Ovary (tissue), 9 donors: ENCODE data around the gene LYSET. TPM values are rescaled to one million over a fixed set of nuclear protein-coding genes. Genes with fewer than 3 reads are reported as not detected.
A peak's percentile ranks its signal among the peaks of the same experiment; 100 is the strongest.
"Not testable (repeated sequence)": the region's sequence is repeated elsewhere in the genome, so short reads cannot be mapped to it uniquely, and the experiment has no call there.

Experiments used
- DNase-seq, 5 donors: peaks; one replicate each; pipeline ENCODE4 v3.0.0-alpha.2; 2019 to 2020
- H3K27ac ChIP-seq, 2 donors: fragments of 200-600 bp; one replicate each; pipeline versions ENCODE4 v1.5.1 to v1.8.0; 2019 to 2022
- H3K27me3 ChIP-seq: fragments of 200-600 bp; one replicate; pipeline ENCODE4 v1.8.0; 2022
- H3K36me3 ChIP-seq: fragments of 200-600 bp; sonication (generic); one replicate; pipeline ENCODE4 v1.5.1; 2019
- H3K4me1 ChIP-seq: one replicate; pipeline ENCODE4 v1.8.1; 2013; ENCODE audit warnings: mild to moderate bottlenecking, moderate library complexity; ENCODE audit not compliant: insufficient read depth
- H3K4me3 ChIP-seq: fragments of 200-600 bp; sonication (generic); one replicate; pipeline ENCODE4 v1.5.1; 2017
- H3K9me3 ChIP-seq, 2 donors: fragments of 200-600 bp in 1 of 2; sonication (generic) in 1 of 2; one replicate each; pipeline versions ENCODE4 v1.5.1 to v1.8.1; 2013 to 2019; ENCODE audit warnings: mild to moderate bottlenecking in 1 of 2, moderate library complexity in 1 of 2
- EP300 ChIP-seq: sonication (generic); formaldehyde crosslinking; IDR thresholded peaks from one replicate; pipeline ENCODE4 v1.6.1; 2017; ENCODE audit warnings: antibody characterized with exemption
- POLR2A ChIP-seq: fragments of 450-650 bp; IDR thresholded peaks from one replicate; pipeline ENCODE4 v1.6.1; 2017; ENCODE audit warnings: antibody characterized with exemption, mild to moderate bottlenecking, moderate library complexity
- WGBS, 3 donors: extraction: QIAGEN DNeasy Blood & Tissue Kit in 1 of 3; methylation state at CpG; one replicate each; pipeline versions ENCODE4 v1.1.5 to v1.1.7; 2013 to 2017; 5-methylcytosine and 5-hydroxymethylcytosine counted together
- intact Hi-C, 4 donors: fragments of 100-400 bp; cut with DNase I; formaldehyde crosslinking; loops; one replicate each; pipeline versions ENCODE4 v1.11.0 to v1.15.1; 2022 to 2023
- polyA plus RNA-seq, 2 donors: library from polyadenylated mRNA; stranded (reverse); fragments of 200-250 nt in 1 of 2; fragments of 350-450 nt in 1 of 2; fragmentation: Illumina TruSeq in 1 of 2; extraction: RNeasy Lipid Tissue Mini Kit (QIAGEN cat#74804) in 1 of 2; gene quantifications; one replicate each; pipeline ENCODE4 v1.2.3, GENCODE V29; 2013 to 2014
- total RNA-seq, 7 donors: library from RNA; depleted of rRNA in 2 of 7; stranded (reverse); fragments of >200 nt in 2 of 7; fragmentation: NEBNext Ultra II Directional in 3 of 7; extraction: Animal tissue kit (Norgen Biotek cat#: 25700) in 3 of 7; gene quantifications; one replicate each; pipeline versions ENCODE4 v1.1.0 to v1.2.4, GENCODE V29; 2016 to 2023
- TF ChIP-seq, protein P1 (sequence below), 3 donors: fragments of 450-650 bp in 2 of 3; fragments of 200-600 bp in 1 of 3; IDR thresholded peaks; one replicate each; pipeline versions ENCODE4 v1.5.1 to v1.8.0; 2016 to 2022; ENCODE audit warnings: antibody characterized with exemption in 3 of 3, mild to moderate bottlenecking in 1 of 3
- donor health status: DM: no; HTN: no; CAD: no; lungs with moderate emphysema.
- donor health status: DM: no; HTN: no; CAD: no.
- donor health status: Bipolar disorder and iron deficiency.
- donor health status: DM: yes; HTN: yes; CAD: no.
- donor health status: DM: no; HTN: no; CAD: no.
- donor health status: DM: yes; HTN: yes; CAD: no.

The LYSET gene
- total and polyA plus RNA-seq, 9 donors = 8.0 to 22.2 (median 17.0) TPM

DNA sequence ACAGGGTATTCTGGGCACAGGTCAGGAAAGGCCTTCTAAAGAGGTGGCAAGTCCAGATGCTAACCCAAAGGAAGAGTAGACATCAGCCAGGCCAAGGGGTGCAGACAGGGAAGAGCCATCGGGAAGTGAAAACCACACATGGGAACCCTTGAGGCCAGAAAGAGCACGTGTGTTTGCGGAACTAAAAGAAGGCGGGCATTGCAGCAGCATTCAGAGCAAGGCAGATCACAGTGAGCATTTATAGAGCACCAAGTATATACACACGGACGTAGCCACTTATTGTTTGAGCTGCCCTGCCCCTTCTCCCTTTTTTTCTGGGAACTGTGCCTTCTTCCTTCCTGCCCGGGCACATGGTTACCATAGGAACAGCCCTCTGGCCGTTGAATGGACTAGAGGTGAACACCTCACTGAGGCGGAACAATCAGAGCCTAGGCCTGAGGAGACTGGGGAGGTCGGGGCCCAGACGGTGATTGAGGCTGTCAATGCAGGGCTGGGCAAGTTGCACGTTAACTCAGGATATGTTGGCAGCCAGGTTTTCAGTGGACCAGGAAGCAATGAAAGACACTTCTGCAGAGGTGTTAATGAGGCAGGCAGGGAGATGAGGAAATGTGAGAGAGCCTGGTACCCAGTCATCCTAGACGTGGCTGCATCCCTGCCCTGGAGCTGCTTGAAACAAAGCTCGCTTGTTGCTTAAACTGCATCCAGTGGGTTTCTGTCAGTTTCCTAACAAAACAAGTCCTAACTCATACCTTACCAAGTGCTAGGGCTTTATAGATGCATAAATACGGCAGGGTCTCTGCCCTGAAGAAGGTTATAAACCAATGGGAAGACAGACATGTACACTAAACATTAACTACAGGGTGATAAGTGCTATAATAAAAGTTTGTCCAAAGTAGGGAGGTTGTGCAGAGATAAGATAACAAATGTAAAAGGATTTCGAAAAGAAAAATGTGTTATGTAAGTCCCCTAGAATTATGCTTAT lies 34.6 kb upstream of the LYSET start:
- no peaks in the 10 kb centered on the region for H3K27me3 ChIP-seq
- DNase-seq = no peak
- H3K4me1 ChIP-seq = peaks cover 6% of the 10 kb centered on the region
- H3K27ac ChIP-seq = peak overlapping the region in 1 of 2 donors; percentile 55
- no peaks in the 10 kb centered on the region for H3K9me3 ChIP-seq
- no peak overlapping the region for H3K4me3 ChIP-seq
- intact Hi-C loops = no loop called here
- no peaks in the 10 kb centered on the region for H3K36me3 ChIP-seq
- WGBS, 3 donors = 48 to 58% (median 57%) methylated on average over 16 of the region's 16 CpGs
- no peak for TF ChIP-seq POLR2A
- TF ChIP-seq EP300 = no peak
- TF ChIP-seq, protein P1, sequence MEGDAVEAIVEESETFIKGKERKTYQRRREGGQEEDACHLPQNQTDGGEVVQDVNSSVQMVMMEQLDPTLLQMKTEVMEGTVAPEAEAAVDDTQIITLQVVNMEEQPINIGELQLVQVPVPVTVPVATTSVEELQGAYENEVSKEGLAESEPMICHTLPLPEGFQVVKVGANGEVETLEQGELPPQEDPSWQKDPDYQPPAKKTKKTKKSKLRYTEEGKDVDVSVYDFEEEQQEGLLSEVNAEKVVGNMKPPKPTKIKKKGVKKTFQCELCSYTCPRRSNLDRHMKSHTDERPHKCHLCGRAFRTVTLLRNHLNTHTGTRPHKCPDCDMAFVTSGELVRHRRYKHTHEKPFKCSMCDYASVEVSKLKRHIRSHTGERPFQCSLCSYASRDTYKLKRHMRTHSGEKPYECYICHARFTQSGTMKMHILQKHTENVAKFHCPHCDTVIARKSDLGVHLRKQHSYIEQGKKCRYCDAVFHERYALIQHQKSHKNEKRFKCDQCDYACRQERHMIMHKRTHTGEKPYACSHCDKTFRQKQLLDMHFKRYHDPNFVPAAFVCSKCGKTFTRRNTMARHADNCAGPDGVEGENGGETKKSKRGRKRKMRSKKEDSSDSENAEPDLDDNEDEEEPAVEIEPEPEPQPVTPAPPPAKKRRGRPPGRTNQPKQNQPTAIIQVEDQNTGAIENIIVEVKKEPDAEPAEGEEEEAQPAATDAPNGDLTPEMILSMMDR (IDR thresholded peaks at IDR 0.05) = no peak

DNA sequence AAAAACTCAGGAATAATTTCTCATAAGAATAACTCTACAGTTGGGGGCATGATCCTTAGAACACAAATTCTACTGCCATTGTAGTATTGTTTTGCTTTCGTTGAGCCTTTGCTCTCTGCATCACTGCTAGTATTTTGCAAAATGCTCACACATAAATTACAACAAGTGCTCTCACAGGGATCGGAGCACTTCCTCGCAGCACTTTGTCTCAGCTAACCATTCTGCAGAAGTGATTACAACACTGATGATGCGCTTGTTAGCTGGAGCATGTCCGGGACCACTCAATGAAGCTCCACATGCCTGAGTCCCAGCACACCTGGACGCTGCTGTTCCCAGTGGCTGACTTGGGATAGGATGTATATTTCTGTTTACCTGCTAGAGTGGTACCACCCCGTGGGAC lies 32.0 kb upstream of the LYSET start:
- Histone ChIP-seq H3K4me1 (peaks cover 6% of the 10 kb centered on the region), H3K9me3 (no peaks in the 10 kb centered on the region), H3K36me3 (no peaks in the 10 kb centered on the region), H3K27ac (no peak overlapping the region), H3K27me3 (no peaks in the 10 kb centered on the region), H3K4me3 (no peak overlapping the region)
- TF ChIP-seq POLR2A (no peak), EP300 (no peak)
- TF ChIP-seq, protein P1 (IDR thresholded peaks at IDR 0.05) = no peak
- no peak for DNase-seq
- intact Hi-C loops = no loop called here
- 68 to 80% (median 77%) methylated on average over 7 of the region's 7 CpGs for WGBS, 3 donors

DNA sequence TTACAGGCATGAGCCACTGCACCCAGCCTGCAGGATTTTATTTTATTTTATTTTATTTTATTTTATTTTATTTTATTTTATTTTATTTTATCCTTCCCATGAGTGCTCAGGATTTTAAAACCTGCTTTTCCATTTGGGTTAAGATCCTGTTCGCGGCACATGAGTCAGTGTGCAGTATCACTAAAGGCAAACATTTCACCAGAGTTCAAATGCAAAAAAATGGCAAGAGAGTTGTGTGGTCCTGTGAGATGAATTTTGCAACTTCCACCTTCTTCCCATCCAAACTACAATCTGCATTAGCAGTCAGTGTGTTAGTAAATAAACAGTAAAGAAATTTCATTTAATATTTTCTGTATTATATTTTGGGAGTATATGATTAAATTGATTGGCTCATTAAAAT lies 29.4 kb upstream of the LYSET start:
- no peaks in the 10 kb centered on the region for H3K36me3 ChIP-seq
- intact Hi-C loops = no loop called here
- H3K4me3 ChIP-seq = no peak overlapping the region
- H3K27ac ChIP-seq = no peak overlapping the region
- TF ChIP-seq POLR2A (no peak), EP300 (no peak)
- TF ChIP-seq, protein P1 (IDR thresholded peaks at IDR 0.05) = no peak
- WGBS, 3 donors = 60 to 77% (median 70%) methylated on average over 2 of the region's 2 CpGs
- H3K4me1 ChIP-seq = peaks cover 2% of the 10 kb centered on the region
- H3K27me3 ChIP-seq = no peaks in the 10 kb centered on the region
- no peak for DNase-seq
- no peaks in the 10 kb centered on the region for H3K9me3 ChIP-seq

DNA sequence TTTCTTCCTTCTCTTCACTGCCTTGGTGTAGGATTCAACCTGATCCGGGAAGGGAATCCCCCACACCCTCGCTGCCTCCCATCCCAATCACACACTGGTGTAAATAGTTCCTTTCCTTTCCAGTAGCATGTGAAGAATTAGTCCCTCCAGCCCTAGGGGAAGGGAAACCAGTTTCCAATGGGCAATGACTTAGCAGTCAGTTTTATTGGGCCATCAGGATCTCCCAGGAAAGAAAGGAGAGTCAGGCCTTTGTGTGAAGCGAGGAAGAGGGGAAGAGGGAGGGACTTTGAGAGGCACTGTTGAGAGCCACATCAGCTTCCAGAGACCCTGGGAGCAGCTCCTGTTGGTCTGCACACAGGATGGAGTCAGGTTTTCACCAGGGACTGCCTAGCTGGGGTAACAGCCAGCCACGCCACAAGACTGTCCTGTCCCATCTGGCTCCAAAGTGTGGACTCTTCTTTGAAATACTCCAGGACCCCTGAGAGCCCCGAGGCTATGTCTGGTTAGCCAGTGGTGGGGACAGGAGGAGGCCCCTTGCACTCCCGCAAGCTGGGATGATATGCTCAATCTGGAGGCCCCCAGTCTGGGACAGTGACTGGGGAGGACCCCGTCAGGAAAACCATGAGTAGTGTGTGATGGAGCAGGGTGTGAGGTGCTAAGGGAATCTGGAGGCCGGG lies 28.3 kb upstream of the LYSET start:
- Histone ChIP-seq H3K36me3 (no peaks in the 10 kb centered on the region), H3K9me3 (no peaks in the 10 kb centered on the region), H3K4me3 (no peak overlapping the region), H3K27ac (no peak overlapping the region), H3K27me3 (no peaks in the 10 kb centered on the region), H3K4me1 (no peaks in the 10 kb centered on the region)
- no peak for TF ChIP-seq POLR2A
- no peak for TF ChIP-seq EP300
- TF ChIP-seq, protein P1 (IDR thresholded peaks at IDR 0.05) = no peak
- 65 to 82% (median 76%) methylated on average over 8 of the region's 8 CpGs for WGBS, 3 donors
- intact Hi-C loops = no loop called here
- DNase-seq = no peak

DNA sequence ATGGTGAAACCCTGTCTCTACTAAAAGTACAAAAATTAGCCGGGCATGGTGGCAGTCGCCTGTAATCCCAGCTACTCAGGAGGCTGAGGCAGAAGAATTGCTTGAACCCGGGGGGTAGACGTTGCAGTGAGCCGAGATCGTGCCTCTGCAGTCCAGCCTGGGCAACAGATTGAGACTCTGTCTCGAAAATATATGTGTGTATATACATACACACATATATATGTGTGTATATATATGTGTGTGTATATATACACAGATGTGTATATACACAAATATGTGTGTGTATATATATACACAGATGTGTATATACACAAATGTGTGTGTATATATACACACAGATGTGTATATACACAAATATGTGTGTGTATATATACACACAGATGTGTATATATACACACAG lies 26.8 kb upstream of the LYSET start:
- H3K4me1 ChIP-seq, H3K27me3 ChIP-seq, intact Hi-C loops, H3K27ac ChIP-seq, H3K36me3 ChIP-seq, DNase-seq, H3K4me3 ChIP-seq, H3K9me3 ChIP-seq: not testable (repeated sequence)
- 90 to 93% (median 92%) methylated on average over 7 of the region's 7 CpGs for whole genome bisulfite sequencing, 3 donors

DNA sequence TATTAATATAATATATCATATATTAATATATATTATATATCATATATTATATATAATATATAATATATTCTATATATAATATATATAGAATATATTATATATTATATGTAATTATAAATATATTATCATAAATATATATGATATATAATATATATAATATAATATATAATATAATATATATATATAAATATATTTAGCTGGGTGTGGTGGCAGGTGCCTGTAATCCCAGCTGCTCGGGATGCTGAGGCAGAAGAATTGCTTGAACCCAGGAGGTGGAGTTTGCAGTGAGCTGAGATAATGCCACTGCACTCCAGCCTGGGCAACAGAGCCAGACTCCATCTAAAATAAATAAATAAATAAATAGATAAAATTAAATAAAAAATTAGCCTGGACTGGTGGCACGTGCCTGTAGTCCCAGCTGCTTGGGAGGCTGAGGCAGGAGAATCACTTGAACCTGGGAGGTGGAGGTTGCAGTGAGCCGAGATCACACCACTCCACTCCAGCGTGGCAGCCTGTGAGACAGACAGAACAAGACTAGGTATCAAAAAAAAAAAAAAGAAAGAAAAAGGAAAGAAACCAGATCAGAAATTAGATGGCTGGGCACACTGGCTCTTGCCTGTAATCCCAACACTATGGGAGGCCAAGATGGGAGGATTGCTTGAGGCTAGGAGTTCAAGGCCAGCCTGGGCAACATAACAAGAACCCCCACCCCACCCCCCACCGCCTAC lies 25.3 kb upstream of the LYSET start:
- DNase-seq, H3K4me1 ChIP-seq, H3K9me3 ChIP-seq, H3K27me3 ChIP-seq, H3K4me3 ChIP-seq, H3K27ac ChIP-seq, intact Hi-C loops, H3K36me3 ChIP-seq: not testable (repeated sequence)
- 46 to 54% (median 47%) methylated on average over 5 of the region's 5 CpGs for WGBS, 3 donors
